Vagina (tissue), 2 donors: ENCODE results near the gene IL24.

Experiments used
- POLR2A ChIP-seq, 2 donors: fragments of 450-650 bp; IDR thresholded peaks; one replicate each; pipeline ENCODE4 v1.6.1; 2017; ENCODE audit warnings: antibody characterized with exemption in 2 of 2, mild to moderate bottlenecking in 2 of 2, moderate library complexity in 2 of 2
- POLR2AphosphoS5 ChIP-seq, 2 donors: sonication (generic); formaldehyde crosslinking; IDR thresholded peaks; one replicate each; pipeline ENCODE4 v1.9.0; 2017; ENCODE audit warnings: antibody characterized with exemption in 2 of 2, mild to moderate bottlenecking in 2 of 2, low read depth in 1 of 2; ENCODE audit not compliant: insufficient read depth in 1 of 2
- TF ChIP-seq, protein P1 (sequence below), 3 experiments: fragments of 450-650 bp in 2 of 3; fragments of 200-600 bp in 1 of 3; sonication (generic) in 1 of 3; IDR thresholded peaks; one replicate each; pipeline ENCODE4 v1.5.1; 2017 to 2019; ENCODE audit warnings: antibody characterized with exemption in 3 of 3, mild to moderate bottlenecking in 2 of 3, moderate library complexity in 2 of 3

DNA sequence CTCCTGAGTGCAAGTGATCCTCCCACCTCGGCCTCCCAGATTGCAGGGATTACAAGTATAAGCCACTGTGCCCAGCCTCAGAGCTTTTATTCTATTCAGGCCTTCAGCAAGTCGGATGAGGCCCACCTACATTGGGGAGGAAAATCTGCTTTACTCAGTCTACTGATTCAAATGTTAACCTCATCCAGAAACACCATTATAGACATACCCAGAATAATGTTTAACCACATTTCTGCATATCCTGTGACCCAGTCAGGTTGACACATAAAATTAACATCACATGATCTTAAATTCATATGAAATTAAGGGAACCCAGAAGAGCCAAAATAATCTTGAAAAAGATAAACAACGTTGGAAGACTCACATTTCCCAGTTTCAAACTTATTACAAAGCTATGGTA is 16.9 kb upstream of the IL24 start:
- TF ChIP-seq, protein P1, sequence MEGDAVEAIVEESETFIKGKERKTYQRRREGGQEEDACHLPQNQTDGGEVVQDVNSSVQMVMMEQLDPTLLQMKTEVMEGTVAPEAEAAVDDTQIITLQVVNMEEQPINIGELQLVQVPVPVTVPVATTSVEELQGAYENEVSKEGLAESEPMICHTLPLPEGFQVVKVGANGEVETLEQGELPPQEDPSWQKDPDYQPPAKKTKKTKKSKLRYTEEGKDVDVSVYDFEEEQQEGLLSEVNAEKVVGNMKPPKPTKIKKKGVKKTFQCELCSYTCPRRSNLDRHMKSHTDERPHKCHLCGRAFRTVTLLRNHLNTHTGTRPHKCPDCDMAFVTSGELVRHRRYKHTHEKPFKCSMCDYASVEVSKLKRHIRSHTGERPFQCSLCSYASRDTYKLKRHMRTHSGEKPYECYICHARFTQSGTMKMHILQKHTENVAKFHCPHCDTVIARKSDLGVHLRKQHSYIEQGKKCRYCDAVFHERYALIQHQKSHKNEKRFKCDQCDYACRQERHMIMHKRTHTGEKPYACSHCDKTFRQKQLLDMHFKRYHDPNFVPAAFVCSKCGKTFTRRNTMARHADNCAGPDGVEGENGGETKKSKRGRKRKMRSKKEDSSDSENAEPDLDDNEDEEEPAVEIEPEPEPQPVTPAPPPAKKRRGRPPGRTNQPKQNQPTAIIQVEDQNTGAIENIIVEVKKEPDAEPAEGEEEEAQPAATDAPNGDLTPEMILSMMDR (IDR thresholded peaks at IDR 0.05): no peak
- TF ChIP-seq POLR2AphosphoS5 (IDR thresholded peaks at IDR 0.05; ENCODE audit: insufficient read depth in 1 of 2, low read depth in 1 of 2) (no peak), POLR2A (IDR thresholded peaks at IDR 0.05) (no peak)
